ENCODE data around the gene EXOC6B. TPM values are rescaled to one million over a fixed set of nuclear protein-coding genes. Genes with fewer than 3 reads are reported as not detected.

Gene EXOC6B
- polyA plus RNA-seq, 2 of the 4 experiments (the other 2 are of a cell fraction) = 15.5 to 24.7 TPM

GRCh38 chr2:72155737-72156136 is 670.1 kb downstream of the EXOC6B start:
- no peak overlapping the region for H3K4me2 ChIP-seq
- CTCF ChIA-PET = interaction anchor here (0.7 to 12.0 kb wide), 10 partner anchors 10 to 704 kb away, joined by 3 to 185 read pairs (median 5); no protein-coding TSS in a partner anchor
- TF ChIP-seq RNF2 (IDR thresholded peaks at IDR 0.05; ENCODE audit: borderline replicate concordance, low read depth) (no peak), POLR2A (IDR thresholded peaks at IDR 0.05; ENCODE audit: low read length) (no peak), MAZ (IDR thresholded peaks at IDR 0.05; ENCODE audit: borderline replicate concordance, low read depth, low read length) (no peak), EP300 (IDR thresholded peaks at IDR 0.05) (no peak), E2F6 (IDR thresholded peaks at IDR 0.05; ENCODE audit: borderline replicate concordance, low read depth) (no peak), CHD4 (IDR thresholded peaks at IDR 0.05; ENCODE audit: borderline replicate concordance) (no peak), ZNF302 (CRISPR knock-in tag; IDR thresholded peaks at IDR 0.05) (no peak), JUN (IDR thresholded peaks at IDR 0.05) (no peak), PHF8 (IDR thresholded peaks at IDR 0.05; ENCODE audit: borderline replicate concordance, low read depth) (no peak), SMC3 (IDR thresholded peaks at IDR 0.05) (no peak), REST (IDR thresholded peaks at IDR 0.05) (no peak), ZSCAN20 (CRISPR knock-in tag; IDR thresholded peaks at IDR 0.05) (no peak), EHF (CRISPR knock-in tag; IDR thresholded peaks at IDR 0.05) (no peak), CBX2 (IDR thresholded peaks at IDR 0.05; ENCODE audit: borderline replicate concordance, low read depth) (no peak)
- FAIRE-seq = no peak
- DNase-seq (ENCODE audit: low read depth in 1 of 2, low spot score in 1 of 2) = no peak
- no peak overlapping the region for H3K27ac ChIP-seq
- POLR2A ChIA-PET = interaction anchor here (0.6 kb wide), 1 partner anchor 543 kb away, joined by 4 read pairs; no protein-coding TSS in a partner anchor
- no peak overlapping the region for H3K4me3 ChIP-seq
- peaks cover under 1% of the 10 kb centered on the region; the same call in 1 of the 3 replicates for H3K4me1 ChIP-seq
- 94% methylated on average over 5 of the region's 5 CpGs for WGBS (ENCODE audit: missing lambda C conversion rate)
- no peak for ATAC-seq
- H3K9me3 ChIP-seq = no peaks in the 10 kb centered on the region

DNA sequence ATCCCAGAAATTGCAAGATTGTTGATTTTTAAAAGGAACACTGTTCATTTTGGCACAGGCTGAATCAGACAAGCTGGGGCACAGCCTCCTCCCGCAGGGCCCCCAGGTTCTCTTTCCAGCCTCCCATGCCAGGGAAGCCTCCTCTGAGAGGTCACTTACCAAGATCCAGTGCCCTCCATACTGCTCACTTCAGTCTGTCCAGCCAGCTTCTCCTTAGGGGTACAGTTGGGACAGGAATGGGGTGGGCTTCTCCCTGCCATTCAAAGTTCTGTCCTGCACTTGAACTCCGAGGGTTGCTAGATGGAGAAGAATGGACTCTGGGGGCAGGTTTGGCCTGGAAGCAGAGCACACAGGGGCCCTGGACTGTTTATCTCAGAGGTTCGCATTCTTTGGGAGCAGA is 670.7 kb downstream of the EXOC6B start:
- ATAC-seq (no peak), DNase-seq (ENCODE audit: low read depth in 1 of 2, low spot score in 1 of 2) (no peak), FAIRE-seq (no peak)
- Histone ChIP-seq H3K4me2 (no peak overlapping the region), H3K4me1 (peaks cover 4% of the 10 kb centered on the region; the same call in 1 of the 3 replicates), H3K4me3 (no peak overlapping the region), H3K27ac (no peak overlapping the region), H3K9me3 (no peaks in the 10 kb centered on the region)
- POLR2A ChIA-PET = interaction anchor here (0.6 kb wide), 1 partner anchor 544 kb away, joined by 4 read pairs; no protein-coding TSS in a partner anchor
- 90% methylated on average over 3 of the region's 3 CpGs for WGBS (ENCODE audit: missing lambda C conversion rate)
- CTCF ChIA-PET = interaction anchor here (0.7 to 12.0 kb wide), 10 partner anchors 10 to 705 kb away, joined by 3 to 185 read pairs (median 4); no protein-coding TSS in a partner anchor
- TF ChIP-seq JUNB (IDR thresholded peaks at IDR 0.05) = no peak
- TF ChIP-seq NPAS2 (CRISPR knock-in tag; IDR thresholded peaks at IDR 0.05; ENCODE audit: borderline replicate concordance) = no peak
- no peak for TF ChIP-seq JUN (IDR thresholded peaks at IDR 0.05)
- no peak for TF ChIP-seq HOXB5 (CRISPR knock-in tag; IDR thresholded peaks at IDR 0.05)
- no peak for TF ChIP-seq SREBF2 (IDR thresholded peaks at IDR 0.05)
- no peak for TF ChIP-seq ATOH8 (CRISPR knock-in tag; IDR thresholded peaks at IDR 0.05; ENCODE audit: low read depth)
- TF ChIP-seq GATA3 (IDR thresholded peaks at IDR 0.05; ENCODE audit: borderline replicate concordance) = no peak
- TF ChIP-seq ZNF302 (CRISPR knock-in tag; IDR thresholded peaks at IDR 0.05) = no peak
- no peak for TF ChIP-seq KDM1A (IDR thresholded peaks at IDR 0.05; ENCODE audit: low read depth)
- no peak for TF ChIP-seq REST (IDR thresholded peaks at IDR 0.05)
- TF ChIP-seq HEYL (CRISPR knock-in tag; IDR thresholded peaks at IDR 0.05) = no peak
- no peak for TF ChIP-seq KDM5A (IDR thresholded peaks at IDR 0.05)
- no peak for TF ChIP-seq CBX2 (IDR thresholded peaks at IDR 0.05; ENCODE audit: borderline replicate concordance, low read depth)
- no peak for TF ChIP-seq POLR2AphosphoS2 (conservative IDR thresholded peaks at IDR 0.05; ENCODE audit: low read length)
- no peak for TF ChIP-seq RCOR1 (IDR thresholded peaks at IDR 0.05; ENCODE audit: low read depth, low read length)
- no peak for TF ChIP-seq NFE2L2 (conservative IDR thresholded peaks at IDR 0.05; ENCODE audit: low read length)
- TF ChIP-seq FOXS1 (CRISPR knock-in tag; IDR thresholded peaks at IDR 0.05) = no peak
- no peak for TF ChIP-seq EHMT2 (IDR thresholded peaks at IDR 0.05; ENCODE audit: low read depth)
- TF ChIP-seq, protein P1, sequence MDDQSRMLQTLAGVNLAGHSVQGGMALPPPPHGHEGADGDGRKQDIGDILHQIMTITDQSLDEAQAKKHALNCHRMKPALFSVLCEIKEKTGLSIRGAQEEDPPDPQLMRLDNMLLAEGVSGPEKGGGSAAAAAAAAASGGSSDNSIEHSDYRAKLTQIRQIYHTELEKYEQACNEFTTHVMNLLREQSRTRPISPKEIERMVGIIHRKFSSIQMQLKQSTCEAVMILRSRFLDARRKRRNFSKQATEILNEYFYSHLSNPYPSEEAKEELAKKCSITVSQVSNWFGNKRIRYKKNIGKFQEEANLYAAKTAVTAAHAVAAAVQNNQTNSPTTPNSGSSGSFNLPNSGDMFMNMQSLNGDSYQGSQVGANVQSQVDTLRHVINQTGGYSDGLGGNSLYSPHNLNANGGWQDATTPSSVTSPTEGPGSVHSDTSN (IDR thresholded peaks at IDR 0.05) = no peak
